ENCODE measurements around the gene HHIPL1. TPM values are rescaled to one million over a fixed set of nuclear protein-coding genes. Genes with fewer than 3 reads are reported as not detected.
A peak's percentile ranks its signal among the peaks of the same experiment; 100 is the strongest.

The HHIPL1 gene
- total RNA-seq, 1 donor = 3.9 TPM

GRCh38 chr14:99650189-99650588 is 5.3 kb downstream of the HHIPL1 start:
- no peak overlapping the region for H3K4me3 ChIP-seq (ENCODE audit: low read depth, low read length)
- TF ChIP-seq, protein P1, sequence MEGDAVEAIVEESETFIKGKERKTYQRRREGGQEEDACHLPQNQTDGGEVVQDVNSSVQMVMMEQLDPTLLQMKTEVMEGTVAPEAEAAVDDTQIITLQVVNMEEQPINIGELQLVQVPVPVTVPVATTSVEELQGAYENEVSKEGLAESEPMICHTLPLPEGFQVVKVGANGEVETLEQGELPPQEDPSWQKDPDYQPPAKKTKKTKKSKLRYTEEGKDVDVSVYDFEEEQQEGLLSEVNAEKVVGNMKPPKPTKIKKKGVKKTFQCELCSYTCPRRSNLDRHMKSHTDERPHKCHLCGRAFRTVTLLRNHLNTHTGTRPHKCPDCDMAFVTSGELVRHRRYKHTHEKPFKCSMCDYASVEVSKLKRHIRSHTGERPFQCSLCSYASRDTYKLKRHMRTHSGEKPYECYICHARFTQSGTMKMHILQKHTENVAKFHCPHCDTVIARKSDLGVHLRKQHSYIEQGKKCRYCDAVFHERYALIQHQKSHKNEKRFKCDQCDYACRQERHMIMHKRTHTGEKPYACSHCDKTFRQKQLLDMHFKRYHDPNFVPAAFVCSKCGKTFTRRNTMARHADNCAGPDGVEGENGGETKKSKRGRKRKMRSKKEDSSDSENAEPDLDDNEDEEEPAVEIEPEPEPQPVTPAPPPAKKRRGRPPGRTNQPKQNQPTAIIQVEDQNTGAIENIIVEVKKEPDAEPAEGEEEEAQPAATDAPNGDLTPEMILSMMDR (IDR thresholded peaks at IDR 0.05; ENCODE audit: insufficient read depth, low read depth, low read length) = no peak
- DNase-seq (ENCODE audit: low read depth) = no peak

DNA sequence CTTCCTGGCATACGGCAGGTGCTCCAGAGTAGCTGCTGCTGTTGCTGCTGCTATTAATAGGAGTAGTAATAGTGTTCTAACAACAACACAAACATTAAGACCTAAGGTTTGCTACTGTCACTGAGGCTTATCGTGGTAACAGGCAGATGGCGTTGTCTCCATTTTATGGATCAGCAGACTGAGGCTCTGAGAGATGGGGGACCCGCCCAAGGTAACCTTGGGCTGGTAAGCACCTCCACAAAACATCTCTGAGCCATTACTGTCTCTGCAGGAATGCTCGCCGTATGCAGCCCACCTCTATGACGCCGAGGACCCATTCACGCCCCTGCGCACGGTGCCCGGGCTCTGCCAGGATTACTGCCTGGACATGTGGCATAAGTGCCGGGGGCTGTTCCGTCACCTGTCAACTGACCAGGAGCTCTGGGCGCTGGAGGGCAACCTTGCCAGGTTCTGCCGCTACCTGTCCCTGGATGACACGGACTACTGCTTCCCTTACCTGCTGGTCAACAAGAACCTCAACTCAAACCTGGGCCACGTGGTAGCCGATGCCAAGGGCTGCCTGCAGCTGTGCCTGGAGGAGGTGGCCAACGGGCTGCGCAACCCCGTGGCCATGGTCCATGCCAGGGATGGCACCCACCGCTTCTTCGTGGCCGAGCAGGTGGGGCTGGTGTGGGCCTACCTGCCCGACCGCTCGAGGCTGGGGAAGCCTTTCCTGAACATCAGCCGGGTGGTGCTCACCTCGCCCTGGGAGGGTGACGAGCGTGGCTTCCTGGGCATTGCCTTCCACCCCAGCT is 7.2 kb downstream of the HHIPL1 start:
- H3K4me3 ChIP-seq (ENCODE audit: low read depth, low read length) = no peak overlapping the region
- TF ChIP-seq, protein P1 (IDR thresholded peaks at IDR 0.05; ENCODE audit: insufficient read depth, low read depth, low read length) = no peak
- DNase-seq (ENCODE audit: low read depth) = no peak

- H3K4me3 ChIP-seq (ENCODE audit: low read depth, low read length) = no peak overlapping the region
- TF ChIP-seq, protein P1 (IDR thresholded peaks at IDR 0.05; ENCODE audit: insufficient read depth, low read depth, low read length) = no peak
- peak; percentile 69 for DNase-seq (ENCODE audit: low read depth)
These were observed 9.5 kb downstream of the HHIPL1 start for GRCh38 chr14:99654235-99654985.

- DNase-seq (ENCODE audit: low read depth) = no peak
- H3K4me3 ChIP-seq (ENCODE audit: low read depth, low read length) = no peak overlapping the region
- TF ChIP-seq, protein P1 (IDR thresholded peaks at IDR 0.05; ENCODE audit: insufficient read depth, low read depth, low read length) = no peak
These were observed 10.6 kb downstream of the HHIPL1 start for GRCh38 chr14:99655521-99655920.

- TF ChIP-seq, protein P1 (IDR thresholded peaks at IDR 0.05; ENCODE audit: insufficient read depth, low read depth, low read length) = no peak
- DNase-seq (ENCODE audit: low read depth) = no peak
- H3K4me3 ChIP-seq (ENCODE audit: low read depth, low read length) = no peak overlapping the region
These were observed 11.2 kb downstream of the HHIPL1 start for GRCh38 chr14:99656171-99656570.

DNA sequence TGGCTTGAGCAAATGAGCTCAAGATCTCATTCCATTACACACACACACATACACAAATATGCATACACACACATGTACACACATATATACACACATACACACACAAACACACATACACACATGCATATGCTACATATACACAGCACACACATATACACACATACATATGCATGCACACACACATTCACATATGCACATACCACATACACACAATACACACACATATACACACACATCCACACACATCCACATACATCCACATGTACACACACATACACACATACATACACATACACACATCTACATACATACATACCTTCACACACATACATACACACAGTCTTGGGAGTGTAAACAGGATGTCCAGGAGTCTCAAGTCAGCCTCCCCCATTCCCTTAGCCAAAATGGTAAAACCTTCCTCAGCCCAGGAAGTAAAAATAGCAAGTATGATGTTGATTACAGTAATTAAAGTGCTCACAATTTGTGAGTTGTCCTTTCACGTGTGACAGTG is 12.8 kb downstream of the HHIPL1 start:
- H3K4me3 ChIP-seq (ENCODE audit: low read depth, low read length) = no peak overlapping the region
- TF ChIP-seq, protein P1 (IDR thresholded peaks at IDR 0.05; ENCODE audit: insufficient read depth, low read depth, low read length) = no peak
- DNase-seq (ENCODE audit: low read depth) = no peak

All from fibroblast of villous mesenchyme (primary cell).